Mesenchymal stem cell (in vitro differentiated cells and primary cell): Measurements from ENCODE around the gene SPRY1.

Experiments used
- DNase-seq: peaks from one replicate; pipeline ENCODE4 v3.0.0-alpha.2; 2013
- H2AFZ ChIP-seq: one replicate; pipeline ENCODE4 v1.6.1; 2013; ENCODE audit warnings: low read depth, mild to moderate bottlenecking, control low read depth, inconsistent platforms, low read length, moderate library complexity
- H2AK5ac ChIP-seq: 2 replicates; pipeline ENCODE4 v1.6.1; 2013; ENCODE audit warnings: low read length, moderate library complexity, mild to moderate bottlenecking, inconsistent platforms; ENCODE audit not compliant: severe bottlenecking
- H2BK120ac ChIP-seq: one replicate; pipeline ENCODE4 v1.6.1; 2013; ENCODE audit warnings: low read depth, mild to moderate bottlenecking, inconsistent platforms, low read length, moderate library complexity
- H2BK12ac ChIP-seq, 2 experiments: one replicate each; pipeline ENCODE4 v1.6.1; 2013; ENCODE audit warnings: inconsistent platforms in 2 of 2, low read length in 2 of 2, mild to moderate bottlenecking in 2 of 2, moderate library complexity in 2 of 2, control low read depth in 1 of 2
- H2BK15ac ChIP-seq: one replicate; pipeline ENCODE4 v1.6.1; 2013; ENCODE audit warnings: mild to moderate bottlenecking, low read depth, inconsistent platforms; ENCODE audit not compliant: poor library complexity, severe bottlenecking
- H2BK5ac ChIP-seq: 2 replicates; pipeline ENCODE4 v1.6.1; 2013; ENCODE audit warnings: low read depth, mild to moderate bottlenecking, low read length, control low read depth, inconsistent platforms; ENCODE audit not compliant: poor library complexity, severe bottlenecking
- H3K14ac ChIP-seq, 2 experiments: one replicate each; pipeline ENCODE4 v1.6.1; 2013; ENCODE audit warnings: inconsistent platforms in 2 of 2, low read length in 2 of 2, control low read depth in 1 of 2, mild to moderate bottlenecking in 1 of 2, moderate library complexity in 1 of 2
- H3K18ac ChIP-seq, 2 experiments: one replicate each; pipeline ENCODE4 v1.6.1; 2013; ENCODE audit warnings: inconsistent platforms in 2 of 2, low read length in 2 of 2, control low read depth in 1 of 2, low read depth in 1 of 2, mild to moderate bottlenecking in 1 of 2
- H3K23ac ChIP-seq, 2 experiments: one replicate each; pipeline ENCODE4 v1.6.1; 2013; ENCODE audit warnings: inconsistent platforms in 2 of 2, low read length in 2 of 2, mild to moderate bottlenecking in 2 of 2, moderate library complexity in 2 of 2, control low read depth in 1 of 2
- H3K27ac ChIP-seq: 2 replicates; pipeline ENCODE4 v1.5.1; 2013; ENCODE audit warnings: mild to moderate bottlenecking, moderate library complexity, low read length, control low read depth, inconsistent platforms; ENCODE audit not compliant: poor library complexity, severe bottlenecking
- H3K27me3 ChIP-seq, 2 experiments: 2 replicates each; pipeline versions ENCODE4 v1.6.1 to v1.7.0; 2013; ENCODE audit warnings: low read length in 2 of 2, mild to moderate bottlenecking in 2 of 2, moderate library complexity in 2 of 2, control low read depth in 1 of 2, inconsistent platforms in 1 of 2; ENCODE audit not compliant: control insufficient read depth in 1 of 2, insufficient read depth in 1 of 2
- H3K36me3 ChIP-seq, 2 experiments: 2 replicates each; pipeline versions ENCODE4 v1.6.1 to v1.7.0; 2013; ENCODE audit warnings: low read length in 2 of 2, control low read depth in 1 of 2, inconsistent platforms in 1 of 2, low read depth in 1 of 2, mild to moderate bottlenecking in 1 of 2; ENCODE audit not compliant: insufficient read depth in 2 of 2, control insufficient read depth in 1 of 2
- H3K4ac ChIP-seq, 2 experiments: one replicate each; pipeline ENCODE4 v1.6.1; 2013; ENCODE audit warnings: inconsistent platforms in 2 of 2, low read length in 2 of 2, mild to moderate bottlenecking in 2 of 2, moderate library complexity in 2 of 2, control low read depth in 1 of 2, low read depth in 1 of 2
- H3K4me1 ChIP-seq: 2 replicates; pipeline ENCODE4 v1.6.1; 2013; ENCODE audit warnings: low read depth, low read length, control low read depth; ENCODE audit not compliant: control insufficient read depth, insufficient read depth
- H3K4me2 ChIP-seq: 2 replicates; pipeline ENCODE4 v1.6.1; 2013; ENCODE audit warnings: low read length, mild to moderate bottlenecking, inconsistent platforms; ENCODE audit not compliant: poor library complexity, severe bottlenecking
- H3K4me3 ChIP-seq, 2 experiments: 2 replicates each; pipeline versions ENCODE4 v1.5.1 to v1.7.0; 2013; ENCODE audit warnings: low read length in 2 of 2, mild to moderate bottlenecking in 2 of 2, control low read depth in 1 of 2, low read depth in 1 of 2; ENCODE audit not compliant: insufficient read depth in 1 of 2
- H3K79me1 ChIP-seq: replicated peaks from 2 replicates; pipeline ENCODE4 v1.6.1; 2013; ENCODE audit warnings: mild to moderate bottlenecking, control low read depth, low read length, inconsistent platforms; ENCODE audit not compliant: poor library complexity, severe bottlenecking
- H3K9ac ChIP-seq: 2 replicates; pipeline ENCODE4 v1.7.0; 2013; ENCODE audit warnings: mild to moderate bottlenecking, low read length, moderate library complexity
- H3K9me3 ChIP-seq: 2 replicates; pipeline ENCODE4 v1.7.0; 2013; ENCODE audit warnings: mild to moderate bottlenecking, low read length; ENCODE audit not compliant: control insufficient read depth
- H4K8ac ChIP-seq: one replicate; pipeline ENCODE4 v1.6.1; 2013; ENCODE audit warnings: inconsistent platforms, mild to moderate bottlenecking, low read length, moderate library complexity
- H4K91ac ChIP-seq: one replicate; pipeline ENCODE4 v1.6.1; 2013; ENCODE audit warnings: mild to moderate bottlenecking, low read length, inconsistent platforms
- WGBS: methylation state at CpG from one replicate; pipeline ENCODE4 v1.1.7; 2013; ENCODE audit warnings: mixed read lengths; 5-methylcytosine and 5-hydroxymethylcytosine counted together

The SPRY1 gene

DNA sequence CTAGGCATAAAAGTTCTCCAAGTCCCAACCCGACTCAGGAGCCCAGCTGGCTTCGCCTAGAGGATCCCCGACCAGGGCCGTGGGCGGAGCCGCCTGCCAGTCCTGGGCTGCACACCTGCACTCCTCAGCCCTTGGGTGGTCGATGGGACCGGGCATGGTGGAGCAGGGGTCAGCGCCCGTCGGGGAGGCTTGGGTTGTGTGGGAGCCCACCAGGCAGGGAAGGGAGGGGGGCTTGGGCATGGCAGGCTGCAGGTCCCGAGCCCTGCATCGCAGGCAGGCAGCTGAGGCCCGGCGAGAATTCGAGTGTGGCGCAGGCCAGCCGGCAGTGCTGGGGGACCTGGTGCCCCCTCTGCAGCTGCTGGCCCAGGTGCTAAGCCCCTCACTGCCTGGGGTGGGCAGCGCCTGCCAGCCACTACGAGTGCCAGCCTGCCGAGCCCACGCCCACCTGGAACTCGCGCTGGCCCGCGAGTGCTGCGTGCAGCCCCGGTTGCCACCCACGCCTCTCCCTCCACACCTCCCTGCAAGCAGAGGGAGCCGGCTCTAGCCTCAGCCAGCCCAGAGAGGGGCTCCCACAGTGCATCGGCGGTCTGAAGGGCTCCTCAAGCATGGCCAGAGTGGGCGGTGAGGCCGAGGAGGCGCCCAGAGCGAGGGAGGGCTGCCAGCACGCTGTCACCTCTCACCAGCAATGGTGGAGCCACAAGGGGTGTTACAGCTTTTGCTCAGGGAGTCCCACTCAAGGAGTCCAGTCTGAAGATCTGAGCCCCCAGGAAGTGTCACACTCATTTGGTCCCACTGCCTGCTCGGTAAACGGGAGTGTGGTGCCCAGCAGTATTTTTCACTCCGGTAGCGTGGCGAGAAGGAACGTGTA is 38.9 kb downstream of the SPRY1 start:
- no peaks in the 10 kb centered on the region for H3K36me3 ChIP-seq
- DNase-seq, result no peak
- no peak overlapping the region for H3K9ac ChIP-seq
- peak overlapping the region in 1 of 2 experiments; percentile 8 for H3K18ac ChIP-seq
- no peaks in the 10 kb centered on the region for H3K27me3 ChIP-seq
- H2BK120ac ChIP-seq, result no peak overlapping the region
- no peak overlapping the region for H3K4ac ChIP-seq
- no peak overlapping the region for H3K27ac ChIP-seq
- H4K8ac ChIP-seq, result no peak overlapping the region
- H2BK12ac ChIP-seq, result peak overlapping the region in 1 of 2 experiments; percentile 1
- H2AK5ac ChIP-seq, result no peak overlapping the region
- no peaks in the 10 kb centered on the region for H3K9me3 ChIP-seq
- H4K91ac ChIP-seq, result peak overlapping the region; percentile 4
- WGBS, result 97% methylated on average over 42 of the region's 43 CpGs
- H3K4me2 ChIP-seq, result no peak overlapping the region
- no peaks in the 10 kb centered on the region for H3K4me1 ChIP-seq
- no peak overlapping the region for H2BK5ac ChIP-seq
- H3K79me1 ChIP-seq, result no peaks in the 10 kb centered on the region
- no peak overlapping the region for H2BK15ac ChIP-seq
- no peak overlapping the region for H3K23ac ChIP-seq
- H3K14ac ChIP-seq, result no peak overlapping the region
- H3K4me3 ChIP-seq, result no peak overlapping the region
- H2AFZ ChIP-seq, result no peak overlapping the region

DNA sequence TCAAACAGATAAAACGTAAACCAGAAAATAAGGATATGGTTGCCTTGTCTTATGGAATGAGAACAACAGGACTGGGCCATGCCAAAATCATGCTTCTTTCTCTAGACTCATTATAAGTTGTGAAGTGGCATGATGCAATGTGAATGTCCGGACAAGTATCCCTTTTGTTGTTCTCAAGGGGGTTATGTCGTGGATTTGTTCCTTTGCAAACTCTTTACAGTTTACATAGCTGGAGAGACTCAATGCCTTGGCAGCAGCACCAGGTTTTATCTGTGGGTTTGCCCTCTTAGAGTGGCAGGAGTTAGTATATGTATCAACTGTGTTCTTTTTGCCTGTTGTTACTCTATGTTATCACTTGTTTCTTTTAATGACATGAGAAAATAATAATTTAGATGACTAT is 41.4 kb downstream of the SPRY1 start:
- no peak overlapping the region for H2AK5ac ChIP-seq
- no peak overlapping the region for H3K27ac ChIP-seq
- H3K23ac ChIP-seq, result no peak overlapping the region
- no peaks in the 10 kb centered on the region for H3K4me1 ChIP-seq
- H3K9ac ChIP-seq, result no peak overlapping the region
- H3K4me2 ChIP-seq, result no peak overlapping the region
- no peak overlapping the region for H2AFZ ChIP-seq
- peak; percentile 20 for DNase-seq
- H4K91ac ChIP-seq, result no peak overlapping the region
- 34% methylated on average over 3 of the region's 3 CpGs for WGBS
- no peak overlapping the region for H2BK15ac ChIP-seq
- no peak overlapping the region for H2BK120ac ChIP-seq
- H4K8ac ChIP-seq, result no peak overlapping the region
- no peak overlapping the region for H3K4ac ChIP-seq
- H3K36me3 ChIP-seq, result no peaks in the 10 kb centered on the region
- H3K27me3 ChIP-seq, result no peaks in the 10 kb centered on the region
- no peak overlapping the region for H2BK12ac ChIP-seq
- H3K4me3 ChIP-seq, result no peak overlapping the region
- H3K79me1 ChIP-seq, result no peaks in the 10 kb centered on the region
- H3K14ac ChIP-seq, result no peak overlapping the region
- no peaks in the 10 kb centered on the region for H3K9me3 ChIP-seq
- H3K18ac ChIP-seq, result peak overlapping the region in 1 of 2 experiments; percentile 62
- no peak overlapping the region for H2BK5ac ChIP-seq

GRCh38 chr4:123443401-123444289 is 47.0 kb downstream of the SPRY1 start:
- Histone ChIP-seq H3K79me1 (no peaks in the 10 kb centered on the region), H3K4me1 (peaks cover 4% of the 10 kb centered on the region), H2BK5ac (peak overlapping the region; percentile 68), H3K27ac (peak overlapping the region; percentile 85), H3K36me3 (no peaks in the 10 kb centered on the region), H3K9me3 (no peaks in the 10 kb centered on the region), H3K23ac (no peak overlapping the region), H2AK5ac (no peak overlapping the region), H2AFZ (no peak overlapping the region), H3K14ac (no peak overlapping the region), H2BK15ac (no peak overlapping the region), H3K9ac (peak overlapping the region; percentile 75), H3K4me3 (peak overlapping the region in 1 of 2 experiments; percentile 42), H4K91ac (no peak overlapping the region), H3K4me2 (no peak overlapping the region), H2BK120ac (peak overlapping the region; percentile 68), H3K27me3 (no peaks in the 10 kb centered on the region), H3K18ac (peak overlapping the region; percentile 52 to 62), H3K4ac (peak overlapping the region in 1 of 2 experiments; percentile 61), H2BK12ac (no peak overlapping the region), H4K8ac (no peak overlapping the region)
- DNase-seq, result peak; percentile 34
- WGBS, result 0% methylated on average over 1 of the region's 5 CpGs

DNA sequence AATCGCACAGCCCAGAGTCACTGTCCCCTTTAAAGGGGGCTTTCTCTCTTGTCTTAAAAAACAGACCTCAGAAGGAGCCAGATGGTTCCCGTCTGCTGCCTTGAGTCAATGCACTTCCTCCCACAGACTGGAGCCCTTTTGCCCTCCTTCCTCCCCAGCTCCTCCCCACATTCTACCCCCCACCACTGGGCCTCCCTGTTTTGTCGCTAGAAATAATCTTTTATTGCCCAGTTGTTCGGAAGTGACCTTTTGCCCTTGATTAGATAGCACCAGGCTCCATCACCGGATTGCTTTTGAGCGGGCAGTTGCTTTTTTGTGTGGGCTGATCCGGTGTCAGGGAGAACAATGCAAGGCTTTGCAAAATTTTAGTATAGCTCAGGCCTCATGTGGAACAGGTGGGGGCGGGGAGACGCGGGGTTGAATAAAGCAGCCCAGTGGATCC is 47.7 kb downstream of the SPRY1 start:
- no peak overlapping the region for H2BK15ac ChIP-seq
- H2BK120ac ChIP-seq, result no peak overlapping the region
- no peaks in the 10 kb centered on the region for H3K27me3 ChIP-seq
- no peak overlapping the region for H2AFZ ChIP-seq
- no peak overlapping the region for H2AK5ac ChIP-seq
- peak overlapping the region; percentile 68 for H3K4me2 ChIP-seq
- H3K4me1 ChIP-seq, result peaks cover 4% of the 10 kb centered on the region
- H2BK12ac ChIP-seq, result peak overlapping the region in 1 of 2 experiments; percentile 31
- H3K36me3 ChIP-seq, result no peaks in the 10 kb centered on the region
- H3K18ac ChIP-seq, result peak overlapping the region in 1 of 2 experiments; percentile 8
- H4K8ac ChIP-seq, result no peak overlapping the region
- peak; percentile 78 for DNase-seq
- no peaks in the 10 kb centered on the region for H3K9me3 ChIP-seq
- no peak overlapping the region for H4K91ac ChIP-seq
- H2BK5ac ChIP-seq, result no peak overlapping the region
- H3K79me1 ChIP-seq, result no peaks in the 10 kb centered on the region
- peak overlapping the region in 1 of 2 experiments; percentile 42 for H3K4me3 ChIP-seq
- H3K14ac ChIP-seq, result no peak overlapping the region
- H3K27ac ChIP-seq, result peak overlapping the region; percentile 85
- peak overlapping the region in 1 of 2 experiments; percentile 61 for H3K4ac ChIP-seq
- H3K9ac ChIP-seq, result peak overlapping the region; percentile 75
- no peak overlapping the region for H3K23ac ChIP-seq
- WGBS, result 5% methylated on average over 10 of the region's 10 CpGs
